GM21360 (cell line): ENCODE data around the gene CRK.
A peak's percentile ranks its signal among the peaks of the same experiment; 100 is the strongest.

ENCODE experiments used
- ATAC-seq: cut with Tn5 transposase; IDR thresholded peaks from one replicate; pipeline ENCODE4 v1.9.1; 2021; ENCODE audit warnings: mild to moderate bottlenecking, moderate library complexity; ENCODE audit not compliant: unreplicated experiment

The CRK gene

DNA sequence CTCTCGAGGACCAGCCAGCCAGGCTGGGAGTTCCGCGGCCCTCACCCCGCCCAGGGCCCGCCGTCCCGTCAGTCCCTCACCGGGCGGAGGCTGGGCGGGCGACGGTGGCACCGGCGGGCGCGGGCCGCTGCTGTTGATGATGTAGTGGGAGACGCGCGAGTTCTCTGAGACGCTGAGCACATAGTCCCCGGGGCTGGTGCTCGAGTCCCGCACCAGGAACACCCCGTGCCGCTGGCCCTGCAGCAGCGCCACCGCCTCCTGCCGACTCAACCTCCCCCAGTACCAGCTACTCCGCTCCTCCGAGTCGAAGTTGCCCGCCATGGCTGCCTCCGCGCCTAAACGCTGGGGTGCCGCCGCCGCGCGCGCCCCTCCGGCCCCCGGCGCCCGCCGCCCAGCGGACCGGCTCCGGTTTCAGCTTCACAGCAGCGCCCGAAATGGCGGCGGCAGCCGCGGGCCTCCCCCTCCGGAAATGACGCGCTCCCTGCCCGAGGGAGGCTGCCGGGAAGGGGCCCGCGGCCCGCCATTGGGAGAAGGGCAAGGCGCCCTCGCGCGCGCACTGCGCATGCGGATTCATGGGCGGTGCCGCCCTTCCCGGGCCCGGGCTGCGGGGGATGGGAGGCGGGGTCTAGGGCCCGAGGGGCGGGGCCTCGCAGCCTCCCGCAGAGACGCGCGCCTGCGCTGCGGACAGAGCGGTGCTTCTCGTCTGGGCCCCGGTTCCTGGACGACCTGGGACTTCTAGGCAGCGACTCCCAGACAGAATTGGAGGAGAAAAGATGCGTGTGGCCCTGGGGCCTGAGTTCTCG, at the start of gene CRK:
Gene CRK (minus strand): TSS at position 436 of the 803 bp plus-strand sequence. CDS start 115 bp downstream, at position 321.
- peak; percentile 92 for ATAC-seq

DNA sequence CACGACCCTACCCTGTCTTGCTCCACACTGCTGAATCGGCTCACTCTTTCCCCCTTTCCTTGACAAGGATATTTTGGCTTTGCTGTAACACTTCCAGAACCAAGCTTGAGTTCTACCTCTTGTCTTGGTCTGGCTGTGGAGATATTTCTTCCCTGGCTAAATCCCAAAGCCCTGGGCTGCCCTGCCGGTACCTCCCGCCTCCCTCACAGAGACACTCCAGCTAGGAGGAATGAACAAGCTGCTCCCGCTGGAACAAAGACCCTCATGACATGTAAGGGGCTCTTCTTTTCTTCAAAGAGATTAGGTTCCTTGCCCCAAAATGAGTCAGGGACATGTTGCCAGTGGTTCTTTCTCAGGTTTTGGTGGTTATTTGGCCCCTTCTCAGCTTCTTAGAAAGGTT, 49.6 kb upstream of the CRK start:
- ATAC-seq: no peak

DNA sequence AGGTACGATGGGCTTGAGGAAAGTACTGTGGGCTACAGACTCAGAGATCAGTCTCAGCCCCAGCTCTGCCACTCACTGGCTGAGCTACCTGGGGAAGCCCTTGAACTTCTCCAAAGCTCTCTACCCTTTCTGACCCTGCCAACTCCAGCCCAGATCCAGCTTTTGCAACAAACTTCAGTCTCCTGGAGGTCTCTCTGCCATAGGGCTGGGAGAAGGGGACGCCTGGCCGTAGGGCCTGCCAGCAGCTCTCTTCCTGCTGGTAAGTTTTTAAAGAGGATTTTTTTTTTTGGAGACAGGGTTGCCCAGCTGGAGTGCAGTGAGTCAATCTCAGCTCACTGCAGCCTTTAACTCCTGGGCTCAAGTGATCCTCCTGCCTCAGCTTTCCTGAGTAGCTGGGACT, 48.8 kb upstream of the CRK start:
- no peak for ATAC-seq

DNA sequence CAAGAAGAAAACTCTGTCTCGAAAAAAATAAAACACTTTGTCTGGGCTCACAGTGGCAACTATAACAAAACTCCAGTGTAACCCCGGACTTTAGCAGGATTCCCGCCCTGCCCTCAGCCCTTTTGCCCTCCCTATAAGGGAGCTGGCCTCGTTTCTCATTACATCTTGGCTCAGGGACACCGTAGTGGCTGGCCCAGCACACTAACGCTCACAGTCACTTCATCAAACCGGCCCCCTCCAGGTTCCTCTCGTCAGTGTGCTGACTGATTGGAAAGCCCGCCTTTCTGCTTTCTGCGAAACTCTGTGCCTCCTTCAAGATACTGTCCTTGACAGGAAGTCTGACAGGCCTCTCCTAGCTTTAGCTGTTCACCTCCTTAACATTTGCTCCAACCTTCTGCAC, 47.7 kb upstream of the CRK start:
- ATAC-seq: no peak

DNA sequence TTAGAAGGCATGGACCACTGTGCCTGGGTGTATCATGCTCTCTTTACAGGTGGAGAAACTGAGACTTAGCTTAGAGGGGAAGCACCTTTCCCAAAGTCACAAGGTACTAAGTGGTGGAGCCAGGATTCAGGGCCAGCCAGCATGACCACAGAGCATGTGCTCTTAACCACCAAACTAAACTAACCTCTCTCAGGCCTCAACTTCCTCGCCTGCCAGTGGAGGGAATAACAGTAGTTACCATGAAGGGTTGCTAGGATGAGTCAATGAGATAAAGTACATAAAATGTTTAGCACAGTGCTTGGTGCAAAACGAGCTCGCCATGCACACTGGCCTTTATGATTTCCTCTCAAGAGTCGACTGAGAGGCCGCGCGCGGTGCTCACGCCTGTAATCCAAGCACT, 42.8 kb upstream of the CRK start:
- ATAC-seq: no peak

DNA sequence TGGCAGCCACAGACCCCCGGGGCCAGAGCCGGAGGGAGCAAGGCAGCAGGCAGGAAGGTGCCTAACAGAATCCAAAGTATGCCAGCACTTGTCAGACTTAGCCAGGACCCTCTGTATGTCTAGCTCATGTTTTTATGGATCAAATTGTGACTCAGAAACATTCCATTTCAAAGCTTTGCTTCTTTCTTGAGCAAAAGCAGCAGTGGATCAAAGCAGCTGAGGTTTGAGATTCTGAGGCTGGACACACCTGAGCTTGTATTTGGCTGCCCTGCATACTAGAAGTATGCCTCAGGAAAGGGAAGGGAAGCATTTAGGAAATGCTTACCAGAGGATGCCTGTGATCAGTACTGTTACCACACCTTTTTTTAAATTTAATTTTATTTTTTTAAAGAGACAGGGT, 42.2 kb upstream of the CRK start:
- no peak for ATAC-seq

DNA sequence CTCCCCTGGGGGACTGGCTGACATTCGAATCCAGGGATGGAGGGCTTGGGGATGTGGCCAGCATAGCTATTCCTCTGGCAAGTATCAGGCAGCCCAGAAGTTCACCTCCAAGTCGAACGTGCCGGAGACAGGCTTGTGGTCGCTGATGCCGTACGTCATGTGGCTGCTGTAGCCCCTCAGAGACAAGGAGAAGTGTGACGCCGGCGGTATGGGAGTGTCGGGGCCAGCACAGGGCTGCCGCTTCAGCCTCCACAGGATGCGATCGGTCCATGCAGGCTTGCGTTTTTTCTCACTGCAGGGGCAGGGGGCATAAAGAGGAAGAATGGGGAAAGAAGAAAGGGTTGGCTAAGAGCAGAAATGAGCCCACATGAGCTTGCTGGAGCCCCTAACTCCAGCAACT, 41.8 kb upstream of the CRK start:
- no peak for ATAC-seq

DNA sequence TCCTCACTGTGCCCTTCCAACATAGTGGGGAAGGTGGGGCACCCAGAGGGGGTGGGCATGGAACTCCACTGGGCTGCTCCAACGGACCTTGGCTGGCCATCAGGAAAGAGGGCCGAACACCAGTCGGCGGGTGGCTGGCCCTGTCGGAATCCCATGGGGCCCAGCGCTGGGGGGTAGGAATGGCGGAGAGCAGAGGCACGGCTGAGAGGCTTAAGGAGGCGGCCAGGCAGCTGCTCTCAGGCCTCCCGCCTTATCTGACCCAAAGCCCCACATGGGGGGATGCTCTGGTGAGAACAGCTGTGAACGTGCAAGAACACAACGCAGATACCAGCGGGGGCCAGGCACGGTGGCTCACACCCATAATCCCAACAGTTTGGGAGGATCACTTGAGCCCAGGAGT, 40.8 kb upstream of the CRK start:
- ATAC-seq: no peak

DNA sequence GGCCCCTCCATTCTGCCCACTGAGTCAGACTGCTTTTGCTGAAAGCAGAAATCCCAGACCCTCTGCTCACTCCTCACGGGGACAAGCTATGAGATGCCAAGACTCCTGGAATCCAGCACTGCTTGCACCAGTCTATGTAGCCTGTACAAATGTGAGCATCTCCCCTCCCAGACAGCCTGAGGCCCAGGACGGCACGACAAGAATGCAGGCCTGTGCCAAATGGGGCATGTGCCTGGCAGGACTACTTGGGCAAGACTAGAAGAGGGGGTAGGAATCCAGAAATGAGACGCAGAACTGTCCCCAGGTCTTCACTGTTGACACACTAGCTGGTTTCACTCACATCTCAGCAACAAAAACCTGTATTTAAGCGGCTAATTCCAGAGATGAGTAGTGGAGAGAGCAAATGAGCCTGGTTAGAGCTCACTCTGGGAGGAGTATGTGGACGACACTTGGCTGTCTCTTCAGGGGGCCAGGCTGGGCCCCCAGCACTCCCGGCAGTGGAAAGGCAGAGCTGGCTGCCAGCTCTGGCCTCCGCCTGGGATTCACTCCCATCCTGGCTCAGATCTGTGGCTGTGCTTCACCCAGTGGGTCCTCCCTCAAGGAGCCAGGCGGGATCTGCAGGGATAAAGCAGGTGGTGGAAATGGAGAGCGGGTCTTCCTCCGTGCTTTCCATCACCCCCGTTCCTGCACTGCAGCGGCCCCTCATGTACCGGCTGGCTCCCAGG, 39.4 kb upstream of the CRK start:
- no peak for ATAC-seq

DNA sequence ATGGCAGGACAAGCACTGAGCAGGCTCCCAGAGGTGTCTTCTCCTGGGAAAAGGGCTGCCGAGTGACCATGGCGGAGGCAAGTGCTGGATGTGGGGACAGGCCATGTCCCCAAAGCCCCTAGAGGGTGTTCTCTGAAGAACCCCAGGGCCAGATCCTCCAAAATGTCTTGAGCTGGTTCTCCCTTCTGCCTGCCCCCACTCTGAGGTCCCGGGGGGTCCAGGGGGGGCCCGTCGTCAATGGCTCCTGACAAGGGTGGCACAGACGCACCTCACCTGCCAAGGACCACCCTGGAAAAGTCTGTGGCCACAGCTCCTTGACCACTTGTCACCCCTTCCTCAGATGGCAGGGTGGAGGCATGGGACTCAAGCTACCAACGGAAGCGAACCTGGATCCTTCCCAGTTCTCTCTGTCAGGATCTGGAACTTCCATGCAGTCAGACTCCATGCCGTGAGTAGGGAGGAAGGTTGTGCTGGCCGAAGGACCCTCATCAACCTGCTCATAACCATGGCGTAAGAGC, 38.8 kb upstream of the CRK start:
- ATAC-seq: no peak

DNA sequence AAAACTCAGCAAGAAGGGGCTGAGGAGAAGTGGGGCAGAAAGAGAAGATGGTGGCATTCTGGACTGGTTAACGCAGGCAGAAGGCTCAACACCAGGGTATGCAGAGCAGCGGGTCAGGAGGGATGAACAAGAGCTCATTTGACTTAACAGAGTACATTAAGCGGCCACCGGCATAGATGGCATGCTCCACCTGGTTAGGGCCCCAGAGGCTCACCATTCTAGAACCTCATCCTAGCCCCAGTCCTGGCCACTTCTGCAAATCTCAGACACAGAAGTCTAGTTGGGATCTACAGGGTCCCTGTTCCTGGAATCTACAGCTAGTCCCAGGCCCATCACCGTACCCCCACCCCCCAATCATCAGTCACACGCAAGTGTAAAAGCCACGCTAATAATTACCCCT, 38.2 kb upstream of the CRK start:
- ATAC-seq: no peak

DNA sequence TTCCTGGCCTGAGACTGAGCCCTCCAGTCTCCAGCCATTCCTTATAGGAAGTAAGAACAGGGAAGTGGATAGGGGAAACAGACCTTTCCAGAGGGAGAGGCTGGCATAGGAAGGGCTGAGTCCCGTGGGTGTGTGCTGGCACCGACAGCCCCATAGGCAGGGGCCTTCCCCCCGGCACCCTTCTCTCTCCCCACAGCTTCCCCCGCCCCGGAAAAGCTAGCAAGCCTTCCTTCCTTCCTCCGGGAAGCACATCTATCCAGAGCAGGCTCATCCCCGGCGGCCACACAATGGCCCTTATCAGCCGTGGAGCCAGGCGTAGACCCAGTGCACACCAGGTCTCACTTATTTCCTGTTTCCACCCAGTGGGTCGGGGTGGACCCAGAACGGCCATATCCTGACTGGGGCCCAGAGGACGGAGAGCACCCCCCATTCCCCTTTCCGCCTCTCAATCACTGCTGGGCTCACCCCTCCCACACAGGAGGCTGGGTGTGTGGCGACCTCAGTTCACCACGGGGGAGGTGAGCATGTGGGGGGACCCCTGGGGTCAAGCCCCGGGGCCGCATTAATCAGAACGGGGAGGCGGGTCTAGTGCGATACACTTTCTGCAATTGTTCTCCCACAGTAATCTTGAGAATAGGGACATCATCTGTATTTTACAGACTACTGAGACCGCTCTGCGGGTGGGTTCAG, 37.4 kb upstream of the CRK start:
- ATAC-seq: no peak

DNA sequence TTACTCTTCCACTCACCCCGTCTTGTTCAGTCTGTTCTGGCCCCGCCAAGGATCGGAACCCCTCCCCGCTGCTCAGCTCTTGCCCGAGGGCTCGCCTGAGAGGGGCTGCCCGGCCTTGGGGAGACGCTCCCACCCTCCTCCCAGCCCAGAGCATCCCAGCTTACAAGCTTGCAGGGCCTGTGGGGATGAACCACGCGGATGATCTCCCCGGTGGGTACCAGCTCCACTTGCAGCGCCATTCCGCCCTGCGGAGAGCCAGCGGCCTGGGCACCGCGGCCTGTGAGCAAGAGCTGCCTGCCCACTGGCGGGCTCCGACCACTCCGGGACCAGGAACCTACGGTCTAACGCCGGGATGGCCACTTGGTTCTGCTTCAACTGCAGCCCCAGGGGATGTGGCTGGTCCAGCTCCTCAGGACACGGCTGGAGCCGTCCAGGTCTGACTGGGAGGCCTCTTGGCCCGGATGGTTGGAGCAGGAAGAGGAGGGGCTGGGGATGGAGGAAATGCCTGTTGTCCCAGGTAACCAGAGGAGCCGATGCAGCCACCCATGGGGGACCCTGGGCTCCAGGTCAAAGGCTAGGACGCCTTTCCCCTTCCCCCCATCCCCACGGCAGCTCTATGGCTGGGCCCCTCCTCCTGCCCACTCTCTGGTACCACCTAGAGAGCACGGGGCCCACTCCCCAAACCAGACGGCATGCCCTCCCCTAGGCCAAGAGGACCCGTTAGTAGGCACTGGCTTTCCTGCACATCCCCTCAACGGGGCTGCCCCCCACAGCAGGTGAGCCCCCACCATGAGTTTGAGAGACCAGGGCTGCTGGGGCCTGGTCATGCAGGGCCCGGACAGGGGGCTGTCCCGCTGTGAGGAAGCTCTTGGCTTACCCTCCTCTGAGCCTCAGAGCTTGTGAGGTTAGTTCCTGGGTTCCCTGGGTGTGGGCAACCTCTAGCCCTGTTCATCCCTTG, 36.5 kb upstream of the CRK start, which contains the start of gene MYO1C:
Gene MYO1C (minus strand): TSS at position 438 of the 958 bp plus-strand sequence. CDS start 199 bp downstream, at position 239.
- no peak for ATAC-seq

DNA sequence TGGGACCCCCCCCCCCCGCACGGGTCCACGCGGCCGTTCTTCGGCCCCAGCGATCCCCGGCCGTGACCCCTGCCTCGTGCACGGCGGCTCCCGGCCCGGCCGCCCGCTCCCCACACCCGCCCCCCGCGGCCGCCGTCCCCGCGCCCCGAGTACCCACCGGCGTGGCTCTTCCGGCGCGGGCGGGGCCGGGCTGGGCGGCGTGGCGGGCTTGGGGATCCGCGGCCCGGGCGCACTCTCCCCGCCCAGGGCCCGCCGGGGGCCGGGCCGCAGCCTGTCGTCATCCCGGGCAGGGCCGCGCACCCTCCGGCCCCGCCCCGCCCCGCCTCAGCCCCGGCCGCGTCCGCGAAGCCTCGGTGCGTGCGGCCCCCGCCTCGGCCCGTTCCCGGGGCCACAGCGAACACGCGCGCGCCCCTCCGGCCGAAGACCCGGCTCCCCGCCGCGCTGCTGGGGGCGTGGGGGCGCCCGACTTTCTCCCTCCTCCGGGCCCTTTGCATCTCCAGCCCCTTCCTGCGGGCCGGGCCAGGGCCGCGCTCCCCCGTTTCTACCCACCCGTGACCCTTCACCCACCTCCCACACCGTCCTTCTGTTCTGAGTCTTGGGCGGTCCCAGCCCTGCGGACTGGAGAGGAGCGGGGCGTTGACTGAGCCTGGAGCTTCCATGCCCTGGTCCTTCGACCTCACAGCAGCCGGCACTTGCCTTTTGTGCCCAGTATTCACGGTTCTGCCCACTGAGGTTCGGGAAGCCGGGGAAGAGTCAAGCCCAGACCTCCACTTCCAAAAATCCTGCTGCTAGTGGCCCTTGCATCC, 35.6 kb upstream of the CRK start:
- ATAC-seq: no peak

DNA sequence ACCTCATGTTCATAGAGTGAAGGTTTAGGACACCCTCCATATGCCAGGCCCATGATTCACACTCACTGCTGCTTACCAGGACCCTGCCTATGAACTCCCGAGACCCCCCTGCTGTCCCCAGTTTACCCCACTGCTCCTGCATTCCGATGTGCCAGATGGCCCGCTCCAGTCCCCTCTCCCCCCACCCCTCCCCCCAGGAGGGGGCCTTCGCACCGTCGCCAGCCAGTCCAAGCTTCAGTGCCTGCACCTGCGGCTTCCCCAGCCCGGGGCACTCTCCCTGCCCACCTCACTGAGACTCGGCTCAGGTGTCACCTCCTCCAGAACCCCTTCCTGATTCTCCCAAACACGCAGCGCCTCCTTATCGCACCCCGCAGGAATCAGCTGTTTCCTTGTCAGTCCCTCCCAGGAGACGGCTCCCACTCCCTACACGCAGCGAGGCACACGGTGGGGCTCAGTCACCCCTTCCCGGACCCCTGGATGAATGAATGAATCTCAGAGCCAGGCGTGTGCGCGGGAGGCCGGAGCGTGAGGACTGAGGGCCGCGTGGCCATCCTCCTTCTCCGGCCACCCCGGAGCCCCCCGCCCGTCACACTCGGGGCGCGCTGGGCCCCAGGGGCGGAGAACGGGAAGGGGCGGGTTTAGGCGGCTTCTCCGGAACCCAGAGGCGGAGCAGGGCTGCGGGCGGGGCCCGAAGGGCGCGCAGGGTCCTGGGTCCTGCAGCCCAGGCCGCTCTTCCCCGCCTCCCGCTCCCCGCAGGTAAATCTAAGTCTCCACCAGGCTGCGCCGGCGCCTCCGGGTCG, 34.8 kb upstream of the CRK start:
- no peak for ATAC-seq

DNA sequence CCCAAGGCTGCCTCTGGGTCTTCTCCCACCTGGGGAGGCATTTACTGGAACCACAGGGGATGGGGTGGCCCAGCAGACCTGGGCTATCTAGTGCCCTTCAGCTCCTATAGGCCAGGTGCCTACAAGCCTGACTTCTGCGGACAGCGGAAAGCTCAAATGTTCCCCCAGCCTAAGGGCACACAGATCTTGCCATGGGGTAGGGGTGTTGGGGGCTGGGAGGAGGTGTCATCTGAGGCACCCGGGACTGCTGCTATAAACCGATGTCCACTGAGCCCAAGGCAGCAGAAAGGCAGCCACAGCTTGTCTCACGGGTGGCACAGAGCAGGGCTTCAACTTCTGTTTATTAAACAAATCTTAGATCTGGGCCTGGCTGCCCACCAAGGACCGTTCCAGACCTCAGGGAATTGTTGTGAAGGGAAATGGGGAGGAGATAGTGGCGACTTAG, 32.8 kb upstream of the CRK start:
- no peak for ATAC-seq

DNA sequence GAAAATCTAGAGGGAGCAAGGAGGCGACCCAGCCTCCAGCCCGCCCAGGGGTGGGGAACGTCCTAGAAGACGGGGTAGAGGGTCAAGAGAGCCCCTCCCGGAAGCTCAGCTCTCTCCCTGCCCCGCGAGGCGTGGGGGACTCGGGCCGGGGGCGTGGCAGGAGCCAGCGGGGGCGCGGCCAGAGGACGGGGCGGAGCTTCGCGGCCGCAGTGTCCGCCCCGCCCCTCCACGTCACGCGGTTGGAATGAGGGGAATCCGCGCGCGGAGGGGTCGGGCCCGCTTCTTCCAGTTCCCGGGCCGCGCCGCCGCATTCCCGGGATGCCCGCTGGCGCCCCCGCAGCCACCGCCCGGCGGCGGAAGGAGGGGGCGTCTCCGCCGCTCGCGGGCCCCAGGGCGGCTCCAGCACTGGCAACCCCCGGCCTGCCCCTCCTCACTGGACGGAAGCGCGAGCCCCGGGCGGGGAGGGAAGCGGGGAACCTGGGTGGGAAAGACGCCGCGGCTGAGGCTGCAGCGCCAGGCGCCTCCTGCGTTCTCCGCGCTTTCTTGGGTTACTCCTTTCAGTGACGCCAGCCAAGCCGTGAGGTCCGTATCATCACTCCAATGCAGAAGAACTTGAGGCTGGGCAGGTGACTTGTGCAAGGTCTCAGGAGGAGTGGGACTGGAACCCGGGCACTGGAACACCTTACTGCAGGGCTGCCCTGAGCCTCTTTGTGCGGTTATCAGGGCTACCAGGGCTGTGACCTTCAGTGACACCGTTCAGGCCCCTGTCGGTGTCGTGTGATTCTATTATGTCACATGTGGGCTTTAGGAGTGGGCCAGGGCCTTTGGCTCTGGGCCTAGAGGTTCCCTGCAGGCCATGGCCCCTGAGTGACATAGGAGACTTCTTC, 32.1 kb upstream of the CRK start:
- ATAC-seq: peak; percentile 34
